Measurements from ENCODE around the gene BRMS1L.
"Not testable (repeated sequence)": the region's sequence is repeated elsewhere in the genome, so short reads cannot be mapped to it uniquely, and the experiment has no call there.

BRMS1L gene

GRCh38 chr14:35821564-35822411, 4.3 kb upstream of the BRMS1L start:
- no peak for DNase-seq (ENCODE audit: low spot score)

- no peak for DNase-seq (ENCODE audit: low spot score)
Measured at GRCh38 chr14:35822501-35822900, 3.6 kb upstream of the BRMS1L start.

DNA sequence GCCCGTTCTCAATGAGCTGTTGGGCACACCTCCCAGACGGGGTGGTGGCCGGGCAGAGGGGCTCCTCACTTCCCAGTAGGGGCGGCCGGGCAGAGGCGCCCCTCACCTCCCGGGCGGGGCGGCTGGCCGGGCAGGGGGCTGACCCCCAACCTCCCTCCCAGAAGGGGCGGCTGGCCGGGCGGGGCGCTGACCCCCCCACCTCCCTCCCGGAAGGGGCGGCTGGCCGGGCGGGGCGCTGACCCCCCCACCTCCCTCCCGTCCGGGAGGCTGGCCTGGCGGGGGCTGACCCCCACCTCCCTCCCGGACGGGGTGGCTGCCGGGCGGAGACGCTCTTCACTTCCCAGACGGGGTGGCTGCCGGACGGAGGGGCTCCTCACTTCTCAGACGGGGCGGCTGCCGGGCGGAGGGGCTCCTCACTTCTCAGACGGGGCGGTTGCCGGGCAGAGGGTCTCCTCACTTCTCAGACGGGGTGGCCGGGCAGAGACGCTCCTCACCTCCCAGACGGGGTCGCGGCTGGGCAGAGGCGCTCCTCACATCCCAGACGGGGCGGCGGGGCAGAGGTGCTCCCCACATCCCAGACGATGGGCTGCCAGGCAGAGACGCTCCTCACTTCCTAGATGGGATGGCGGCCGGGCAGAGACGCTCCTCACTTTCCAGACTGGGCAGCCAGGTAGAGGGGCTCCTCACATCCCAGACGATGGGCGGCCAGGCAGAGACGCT, 1.5 kb upstream of the BRMS1L start:
- DNase-seq (ENCODE audit: low spot score): not testable (repeated sequence)

DNA sequence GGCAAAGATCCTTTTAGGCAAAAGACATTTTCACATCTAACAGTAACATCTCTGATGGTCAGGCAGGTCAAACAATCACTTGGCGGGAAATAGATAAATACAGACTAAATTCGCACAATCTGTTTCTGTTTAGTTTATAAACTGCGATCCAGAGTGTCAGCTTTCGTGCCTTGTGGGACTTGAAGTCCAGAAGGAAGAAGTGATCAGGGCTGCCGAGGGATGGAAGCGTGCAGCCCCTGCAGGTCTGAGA, 245 bp upstream of the BRMS1L start:
- DNase-seq (ENCODE audit: low spot score): no peak

- DNase-seq (ENCODE audit: low spot score): no peak
Measured at GRCh38 chr14:35826952-35827416, 846 bp downstream of the BRMS1L start.

GRCh38 chr14:35827678-35828472, 1.7 kb downstream of the BRMS1L start:
- DNase-seq (ENCODE audit: low spot score): no peak

DNA sequence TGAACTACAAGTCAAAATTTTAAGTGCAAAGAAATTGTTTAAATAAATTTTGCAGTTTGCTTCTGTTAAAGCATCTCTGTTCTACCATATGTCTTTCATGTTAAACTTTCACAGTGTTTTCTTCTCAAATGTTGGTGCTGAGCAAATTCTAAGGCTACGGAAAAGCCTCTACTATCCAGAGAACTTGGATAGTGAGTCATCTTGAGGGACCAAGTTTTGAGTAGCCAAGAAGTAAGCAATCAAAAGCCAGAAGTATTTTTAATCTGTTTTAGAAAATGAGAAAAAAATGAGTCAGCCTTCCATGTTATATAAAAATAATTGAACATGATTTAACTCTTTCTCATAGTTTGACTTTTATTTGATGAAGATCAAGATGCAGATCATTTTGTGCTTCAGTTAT, 3.3 kb downstream of the BRMS1L start:
- no peak for DNase-seq (ENCODE audit: low spot score)

GRCh38 chr14:35835208-35835982, 9.3 kb downstream of the BRMS1L start:
- no peak for DNase-seq (ENCODE audit: low spot score)

GRCh38 chr14:35841704-35842103, 15.6 kb downstream of the BRMS1L start:
- DNase-seq (ENCODE audit: low spot score): not testable (repeated sequence)

GRCh38 chr14:35842245-35842644, 16.1 kb downstream of the BRMS1L start:
- DNase-seq (ENCODE audit: low spot score): not testable (repeated sequence)

- DNase-seq (ENCODE audit: low spot score): no peak
Measured at GRCh38 chr14:35844494-35844893, 18.4 kb downstream of the BRMS1L start.

DNA sequence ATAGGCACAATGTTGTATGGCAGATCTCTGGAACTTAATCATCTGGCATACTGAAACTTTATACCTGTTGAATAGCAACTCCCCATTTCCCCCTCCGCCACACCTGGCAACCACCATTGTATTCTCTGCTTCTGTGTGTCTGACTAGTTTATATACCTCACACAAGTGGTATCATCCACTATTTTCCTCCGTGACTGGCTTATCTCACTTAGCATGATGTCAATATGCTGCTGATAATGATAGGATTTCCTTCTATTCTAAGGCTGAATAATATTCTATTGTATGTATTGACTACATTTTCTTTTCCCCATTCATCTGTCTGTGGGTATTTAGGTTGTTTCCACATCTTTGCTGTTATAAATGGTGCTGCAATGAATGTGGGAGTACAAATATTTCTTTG, 21.5 kb downstream of the BRMS1L start:
- no peak for DNase-seq (ENCODE audit: low spot score)

DNA sequence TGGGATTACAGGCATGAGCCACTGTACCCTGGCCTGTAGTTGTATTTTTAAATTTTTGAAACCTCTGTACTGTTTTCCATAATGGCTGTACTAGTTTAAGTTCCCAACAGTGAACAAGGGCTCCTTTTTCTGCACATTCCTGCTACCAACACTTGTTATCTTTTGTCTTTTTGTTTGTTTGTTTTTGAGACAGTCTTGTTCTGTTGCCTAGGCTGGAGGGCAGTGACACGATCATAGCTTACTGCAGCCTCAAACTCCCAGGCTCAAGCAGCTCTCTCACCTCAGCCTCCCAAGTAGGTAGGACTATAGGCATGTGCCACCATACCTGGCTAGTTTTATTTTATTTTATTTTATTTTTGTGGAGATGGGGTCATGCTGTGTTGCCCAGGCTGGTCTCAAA, 23.0 kb downstream of the BRMS1L start:
- no peak for DNase-seq (ENCODE audit: low spot score)

DNA sequence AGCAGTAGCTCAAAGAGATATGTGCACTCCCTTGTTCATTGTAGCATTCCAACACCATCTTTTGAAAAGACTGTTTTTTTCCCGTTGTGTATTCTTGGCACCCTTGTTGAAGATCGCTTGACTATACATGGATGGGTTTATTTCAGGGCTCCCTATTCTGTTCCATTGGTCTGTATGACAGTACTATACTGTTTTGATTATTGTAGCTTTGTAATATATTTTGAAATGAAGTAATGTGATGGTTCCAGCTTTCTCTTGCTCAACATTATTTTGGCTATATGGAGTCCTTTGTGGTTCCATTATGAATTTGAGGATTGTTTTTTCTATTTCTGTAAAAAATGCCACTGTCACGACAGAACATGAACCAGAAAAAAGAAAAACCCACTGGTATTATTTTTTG, 25.7 kb downstream of the BRMS1L start:
- no peak for DNase-seq (ENCODE audit: low spot score)

DNA sequence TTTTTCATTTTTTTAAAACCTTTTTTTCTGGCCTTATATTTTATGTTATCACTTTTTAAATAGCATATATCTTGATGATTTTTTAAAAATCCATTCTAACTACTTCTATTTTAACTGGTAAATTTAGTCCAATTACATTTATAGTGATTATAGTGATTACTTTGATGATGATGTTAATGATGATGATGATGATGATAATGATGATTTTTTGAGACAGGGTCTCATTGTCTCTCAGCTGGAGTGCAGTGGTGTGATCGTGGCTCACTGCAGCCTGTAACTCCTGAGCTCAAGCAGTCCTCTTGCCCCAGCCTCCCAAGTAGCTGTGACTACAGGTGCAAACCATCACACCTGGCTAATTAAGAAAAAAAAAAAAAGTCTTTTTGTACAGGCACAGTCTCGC, 27.1 kb downstream of the BRMS1L start:
- no peak for DNase-seq (ENCODE audit: low spot score)

- no peak for DNase-seq (ENCODE audit: low spot score)
Measured at GRCh38 chr14:35854696-35855270, 28.6 kb downstream of the BRMS1L start.

GRCh38 chr14:35855876-35856481, 29.8 kb downstream of the BRMS1L start:
- DNase-seq (ENCODE audit: low spot score): no peak

- no peak for DNase-seq (ENCODE audit: low spot score)
Measured at GRCh38 chr14:35858521-35859209, 32.5 kb downstream of the BRMS1L start.

- no peak for DNase-seq (ENCODE audit: low spot score)
Measured at GRCh38 chr14:35861204-35861868, 35.2 kb downstream of the BRMS1L start.

Data from left forelimb (tissue), 1 donor.